HepG2 (cell line): Measurements from ENCODE around the gene ZNF888. TPM values are rescaled to one million over a fixed set of nuclear protein-coding genes. Genes with fewer than 3 reads are reported as not detected.

Experiments used
- ATAC-seq: fragments of 200-7000 bp; cut with Tn5 transposase; 3 replicates; pipeline ENCODE4 v1.9.1; 2020; ENCODE audit warnings: mild to moderate bottlenecking, moderate library complexity
- BruUV-seq: library from RNA; stranded (reverse); fragments of 400-500 nt; replicated peaks from 2 replicates; lab custom pipeline; 2021; lab: Mats Ljungman, UMichigan
- CTCF ChIA-PET: fragments of 300-600 bp; formaldehyde crosslinking; extraction: SDS; loops from one replicate; lab custom pipeline; 2021; ENCODE audit warnings: low total read pairs, inconsistent platforms, low intra/inter-chr PET ratio; lab: Yijun Ruan, JAX
- POLR2A ChIA-PET: fragments of 350-600 bp; sonication (Branson Sonifier 250); formaldehyde crosslinking; loops from one replicate; lab custom pipeline; 2020; ENCODE audit warnings: antibody characterized with exemption, inconsistent platforms; lab: Yijun Ruan, JAX
- DNase-seq: peaks from one replicate; pipeline ENCODE4 v3.0.0-alpha.2; 2015; ENCODE audit warnings: low spot score
- FAIRE-seq: peaks from 3 replicates; lab custom pipeline; 2011; peaks lifted over from hg19 to GRCh38; lab: Jason Lieb, UNC
- H2AFZ ChIP-seq: one replicate; pipeline ENCODE4 v1.6.1; 2011; ENCODE audit warnings: low read length, inconsistent platforms
- H3K27ac ChIP-seq: fragments of 300-600 bp; 3 replicates; pipeline ENCODE4 v1.8.0; 2011; ENCODE audit warnings: mixed run types, mild to moderate bottlenecking, mixed read lengths, low read length, inconsistent platforms; ENCODE audit not compliant: insufficient read depth; ENCODE audit errors: extremely low read length
- H3K27me3 ChIP-seq, 2 experiments: fragments of 200-600 bp in 1 of 2; 2 replicates in 1 of 2; 3 replicates in 1 of 2; pipeline versions ENCODE4 v1.6.0 to v1.8.0; 2011; ENCODE audit warnings: low read length in 2 of 2, mild to moderate bottlenecking in 2 of 2, moderate library complexity in 2 of 2, inconsistent platforms in 1 of 2; ENCODE audit not compliant: insufficient read depth in 2 of 2, control insufficient read depth in 1 of 2
- H3K36me3 ChIP-seq, 2 experiments: fragments of 200-600 bp in 1 of 2; replicated peaks in 1 of 2; 2 replicates in 1 of 2; 3 replicates in 1 of 2; pipeline versions ENCODE4 v1.5.1 to v1.8.0; 2011; ENCODE audit warnings: low read length in 2 of 2, inconsistent platforms in 1 of 2; ENCODE audit not compliant: insufficient read depth in 2 of 2, control insufficient read depth in 1 of 2
- H3K4me1 ChIP-seq: 2 replicates; pipeline ENCODE4 v1.5.1; 2012; ENCODE audit warnings: low read length, inconsistent platforms; ENCODE audit not compliant: insufficient read depth
- H3K4me2 ChIP-seq: 2 replicates; pipeline ENCODE4 v1.6.0; 2011; ENCODE audit warnings: low read depth, low read length, inconsistent platforms
- H3K4me3 ChIP-seq, 3 experiments: fragments of 200-600 bp in 1 of 3; sonication (generic), shearing (Covaris generic) in 1 of 3; replicated peaks in 1 of 3; 2 replicates each; pipeline ENCODE4 v1.5.1; 2011 to 2016; ENCODE audit warnings: low read length in 3 of 3, inconsistent platforms in 2 of 3, low read depth in 2 of 3, mild to moderate bottlenecking in 2 of 3, control low read depth in 1 of 3, mixed read lengths in 1 of 3; ENCODE audit not compliant: insufficient read depth in 1 of 3
- H3K79me2 ChIP-seq: one replicate; pipeline ENCODE4 v1.6.1; 2011; ENCODE audit warnings: low read length, inconsistent platforms; ENCODE audit not compliant: insufficient read depth
- H3K9ac ChIP-seq: 2 replicates; pipeline ENCODE4 v1.6.0; 2011; ENCODE audit warnings: mild to moderate bottlenecking, low read depth, low read length, inconsistent platforms; ENCODE audit not compliant: insufficient read depth
- H3K9me3 ChIP-seq: 2 replicates; pipeline ENCODE4 v1.5.1; 2012; ENCODE audit warnings: mild to moderate bottlenecking, low read length
- H4K20me1 ChIP-seq: 2 replicates; pipeline ENCODE4 v1.6.0; 2011; ENCODE audit warnings: inconsistent platforms, mild to moderate bottlenecking, low read length, moderate library complexity; ENCODE audit not compliant: insufficient read depth
- BCL6 ChIP-seq: IDR thresholded peaks from 2 replicates; pipeline ENCODE4 v1.6.1; 2016; ENCODE audit warnings: missing genetic modification reagents, missing compliant biosample characterization
- HMGXB4 ChIP-seq, 2 experiments: sonication (generic) in 1 of 2; formaldehyde crosslinking in 1 of 2; IDR thresholded peaks; 2 replicates each; pipeline versions ENCODE4 v1.4.0 to v1.6.1; 2018 to 2020; ENCODE audit warnings: missing genetic modification reagents in 2 of 2, borderline replicate concordance in 1 of 2, low read depth in 1 of 2, mild to moderate bottlenecking in 1 of 2, missing biosample characterization in 1 of 2
- ISL2 ChIP-seq: sonication (generic); formaldehyde crosslinking; IDR thresholded peaks from 2 replicates; pipeline ENCODE4 v1.5.0; 2020; ENCODE audit warnings: missing genetic modification reagents
- KLF16 ChIP-seq, 2 experiments: sonication (generic) in 1 of 2; formaldehyde crosslinking in 1 of 2; IDR thresholded peaks; 2 replicates each; pipeline versions ENCODE4 v1.6.1 to v1.8.0; 2016 to 2023; ENCODE audit warnings: missing genetic modification reagents in 2 of 2, missing compliant biosample characterization in 1 of 2
- MAFG ChIP-seq: sonication (generic); formaldehyde crosslinking; IDR thresholded peaks from 2 replicates; pipeline ENCODE4 v1.5.1; 2020; ENCODE audit warnings: mild to moderate bottlenecking, missing genetic modification reagents
- SRSF4 ChIP-seq: fragments of 200-400 bp; formaldehyde crosslinking; IDR thresholded peaks from one replicate; pipeline ENCODE4 v1.6.1; 2018; ENCODE audit warnings: mild to moderate bottlenecking, low read depth, low read length, moderate library complexity; ENCODE audit not compliant: poor library complexity, severe bottlenecking
- ZNF224 ChIP-seq: sonication (generic); formaldehyde crosslinking; IDR thresholded peaks from 2 replicates; pipeline ENCODE4 v1.5.0; 2020; ENCODE audit warnings: mild to moderate bottlenecking, missing genetic modification reagents
- ZNF7 ChIP-seq: IDR thresholded peaks from 2 replicates; pipeline ENCODE4 v1.6.1; 2016; ENCODE audit warnings: missing biosample characterization, missing genetic modification reagents
- WGBS: methylation state at CpG from one replicate; pipeline ENCODE4 v1.1.6; 2017; ENCODE audit warnings: low lambda C conversion rate; 5-methylcytosine and 5-hydroxymethylcytosine counted together
- in situ Hi-C: cut with HindIII; loops from 2 replicates; pipeline ENCODE4 v1.10.0; 2017; ENCODE audit warnings: low pct_unique_long_range_greater_than_20kb; ENCODE audit not compliant: extremely low pct_ligation_motif_present
- intact Hi-C: fragments of 100-400 bp; cut with micrococcal nuclease; formaldehyde crosslinking; loops from one replicate; pipeline ENCODE4 v1.10.0; 2022; ENCODE audit not compliant: unreplicated experiment
- polyA plus RNA-seq, 8 experiments: library from polyadenylated mRNA; depleted of rRNA in 3 of 8; stranded (reverse) in 7 of 8; unstranded in 1 of 8; fragments of >200 nt; fragmentation: Illumina TruSeq in 4 of 8; extraction: Trizol in 4 of 8; gene quantifications; 2 replicates each; pipeline versions ENCODE4 v1.2.1 to v1.2.3, GENCODE V29; 2011 to 2016; ENCODE audit warnings: low read depth in 4 of 8, missing spikeins in 1 of 8, mixed read lengths in 1 of 8; ENCODE audit not compliant: insufficient read depth in 1 of 8
- total RNA-seq, 5 experiments: library from RNA; depleted of rRNA; stranded (reverse); fragments of >200 nt; fragmentation: Illumina TruSeq; extraction: Trizol; gene quantifications; 2 replicates each; pipeline ENCODE4 v1.2.3, GENCODE V29; 2016; ENCODE audit warnings: low read depth in 1 of 5

The ZNF888 gene
- total and polyA plus RNA-seq, 2 of the 13 experiments (the other 11 are each of a cell fraction or from before 2014, with no cell fraction given), result 1.7 to 7.6 TPM

- no peaks in the 10 kb centered on the region for H4K20me1 ChIP-seq
- CTCF ChIA-PET, result no interaction called here
- no TSS peak for BruUV-seq
- H2AFZ ChIP-seq, result no peak overlapping the region
- H3K27me3 ChIP-seq, result no peaks in the 10 kb centered on the region; a peak in 1 of 5 replicates
- no peak overlapping the region for H3K9ac ChIP-seq
- H3K79me2 ChIP-seq, result no peaks in the 10 kb centered on the region
- 100% methylated on average over 1 of the region's 1 CpG for WGBS
- TF ChIP-seq HMGXB4 (CRISPR knock-in tag; IDR thresholded peaks at IDR 0.05; ENCODE audit: borderline replicate concordance in 1 of 2, low read depth in 1 of 2) (no peak), ZNF7 (CRISPR knock-in tag) (no peak), ZNF224 (no peak), MAFG (CRISPR knock-in tag) (no peak), BCL6 (CRISPR knock-in tag) (no peak), KLF16 (CRISPR knock-in tag; IDR thresholded peaks at IDR 0.05) (no peak), SRSF4 (no peak), ISL2 (no peak)
- POLR2A ChIA-PET, result no interaction called here
- peaks cover 21 to 44% of the 10 kb centered on the region in 2 experiments; a peak in 4 of 5 replicates for H3K36me3 ChIP-seq
- DNase-seq (no peak), ATAC-seq (no peak), FAIRE-seq (no peak)
- no peak overlapping the region for H3K27ac ChIP-seq
- intact Hi-C loops (no loop called here), in situ Hi-C loops (no loop called here)
- peaks cover 19% of the 10 kb centered on the region for H3K4me1 ChIP-seq
- peaks cover 49% of the 10 kb centered on the region for H3K9me3 ChIP-seq
- H3K4me2 ChIP-seq, result no peak overlapping the region
- no peak overlapping the region for H3K4me3 ChIP-seq
Observed at GRCh38 chr19:52949422-52949821, 26.2 kb upstream of the ZNF888 start.
